Fibroblast of the conjunctiva (primary cell): ENCODE results near the gene JAKMIP3.

Experiments
- DNase-seq: peaks from one replicate; pipeline ENCODE4 v3.0.0-alpha.2; 2010; ENCODE audit warnings: low read depth

Gene JAKMIP3

GRCh38 chr10:132044803-132045202 lies 20.9 kb upstream of the JAKMIP3 start:
- DNase-seq, result no peak

GRCh38 chr10:132045324-132045723 lies 20.4 kb upstream of the JAKMIP3 start:
- no peak for DNase-seq

- no peak for DNase-seq
Observed at GRCh38 chr10:132047575-132048293, 18.0 kb upstream of the JAKMIP3 start.

GRCh38 chr10:132048294-132048667 lies 17.5 kb upstream of the JAKMIP3 start:
- no peak for DNase-seq

- no peak for DNase-seq
Observed at GRCh38 chr10:132050191-132050590, 15.6 kb upstream of the JAKMIP3 start.

- DNase-seq, result no peak
Observed at GRCh38 chr10:132052124-132052523, 13.6 kb upstream of the JAKMIP3 start.

- DNase-seq, result no peak
Observed at GRCh38 chr10:132054564-132054963, 11.2 kb upstream of the JAKMIP3 start.

- DNase-seq, result no peak
Observed at GRCh38 chr10:132055616-132056015, 10.1 kb upstream of the JAKMIP3 start.

GRCh38 chr10:132056663-132057062 lies 9.1 kb upstream of the JAKMIP3 start:
- no peak for DNase-seq

GRCh38 chr10:132057191-132057681 lies 8.5 kb upstream of the JAKMIP3 start:
- DNase-seq, result no peak

GRCh38 chr10:132058111-132058745 lies 7.5 kb upstream of the JAKMIP3 start:
- DNase-seq, result no peak

GRCh38 chr10:132058793-132059759 lies 6.7 kb upstream of the JAKMIP3 start:
- DNase-seq, result no peak

GRCh38 chr10:132059760-132060508 lies 5.8 kb upstream of the JAKMIP3 start:
- DNase-seq, result no peak

GRCh38 chr10:132061030-132061429 lies 4.7 kb upstream of the JAKMIP3 start:
- no peak for DNase-seq

GRCh38 chr10:132061465-132061864 lies 4.3 kb upstream of the JAKMIP3 start:
- no peak for DNase-seq

- no peak for DNase-seq
Observed at GRCh38 chr10:132062116-132062515, 3.6 kb upstream of the JAKMIP3 start.

GRCh38 chr10:132062641-132063390 lies 2.9 kb upstream of the JAKMIP3 start:
- no peak for DNase-seq

- DNase-seq, result no peak
Observed at GRCh38 chr10:132063432-132063831, 2.3 kb upstream of the JAKMIP3 start.

- DNase-seq, result no peak
Observed at GRCh38 chr10:132064082-132064755, 1.5 kb upstream of the JAKMIP3 start.

GRCh38 chr10:132064771-132065437 lies 842 bp upstream of the JAKMIP3 start:
- no peak for DNase-seq
